ENCODE data around the gene GAL3ST3.

GRCh38 chr11:66064571-66064970, 15.6 kb upstream of the GAL3ST3 start:
- no peak for TF ChIP-seq CTCF (IDR thresholded peaks at IDR 0.05)
- no peak for TF ChIP-seq POLR2A (IDR thresholded peaks at IDR 0.05)
